Heart left ventricle (tissue), 16 donors: ENCODE measurements around the gene AEBP1. TPM values are rescaled to one million over a fixed set of nuclear protein-coding genes. Genes with fewer than 3 reads are reported as not detected.

Experiments
- ATAC-seq, 4 donors: fragments of 200-7000 bp; cut with Tn5 transposase; one replicate each; pipeline ENCODE4 v1.9.1; 2020 to 2022; ENCODE audit warnings: moderate library complexity in 4 of 4, mild to moderate bottlenecking in 3 of 4, moderate number of reproducible peaks in 1 of 4
- DNase-seq, 5 donors: peaks; one replicate each; pipeline ENCODE4 v3.0.0-alpha.2; 2020
- H3K27ac ChIP-seq, 12 donors: fragments of 200-600 bp; sonication (generic) in 4 of 12; one replicate each; pipeline versions ENCODE4 v1.5.0 to v1.8.0; 2016 to 2022; ENCODE audit warnings: mild to moderate bottlenecking in 2 of 12
- H3K27me3 ChIP-seq, 9 donors: fragments of 200-600 bp; sonication (generic) in 2 of 9; one replicate each; pipeline versions ENCODE4 v1.5.1 to v1.8.0; 2016 to 2022; ENCODE audit warnings: mild to moderate bottlenecking in 3 of 9
- H3K36me3 ChIP-seq, 9 donors: fragments of 200-600 bp; sonication (generic) in 2 of 9; one replicate each; pipeline versions ENCODE4 v1.5.0 to v1.8.0; 2018 to 2022; ENCODE audit warnings: mild to moderate bottlenecking in 2 of 9
- H3K4me1 ChIP-seq, 12 donors: fragments of 200-600 bp; sonication (generic) in 4 of 12; one replicate each; pipeline versions ENCODE4 v1.5.0 to v1.8.0; 2016 to 2022; ENCODE audit warnings: mild to moderate bottlenecking in 3 of 12
- H3K4me3 ChIP-seq, 12 donors: fragments of 200-600 bp; sonication (generic) in 4 of 12; one replicate each; pipeline versions ENCODE4 v1.5.0 to v1.8.0; 2017 to 2022; ENCODE audit warnings: mild to moderate bottlenecking in 9 of 12, moderate library complexity in 4 of 12
- H3K9me3 ChIP-seq, 12 donors: fragments of 200-600 bp; sonication (generic) in 4 of 12; one replicate each; pipeline versions ENCODE4 v1.5.0 to v1.8.0; 2016 to 2022; ENCODE audit warnings: mild to moderate bottlenecking in 1 of 12
- CTCF ChIP-seq, 12 donors: fragments of 200-600 bp; sonication (generic) in 4 of 12; IDR thresholded peaks; one replicate each; pipeline versions ENCODE4 v1.5.0 to v1.8.0; 2018 to 2022; ENCODE audit warnings: antibody characterized with exemption in 12 of 12, mild to moderate bottlenecking in 5 of 12
- POLR2A ChIP-seq, 2 donors: fragments of 450-650 bp; IDR thresholded peaks; one replicate each; pipeline ENCODE4 v1.6.1; 2017; ENCODE audit warnings: antibody characterized with exemption in 2 of 2, mild to moderate bottlenecking in 2 of 2, moderate library complexity in 2 of 2
- WGBS, 4 donors: extraction: QIAGEN DNeasy Blood & Tissue Kit in 2 of 4; methylation state at CpG; one replicate each; pipeline versions ENCODE4 v1.1.5 to v1.1.7; 2013 to 2018; 5-methylcytosine and 5-hydroxymethylcytosine counted together
- intact Hi-C, 10 donors: fragments of 100-400 bp; cut with DNase I; formaldehyde crosslinking; loops; one replicate each; pipeline versions ENCODE4 v1.11.1 to v1.14.2; 2022
- polyA plus RNA-seq, 2 donors: library from polyadenylated mRNA; stranded (reverse); fragments of 200-250 nt; gene quantifications; one replicate each; pipeline ENCODE4 v1.2.3, GENCODE V29; 2013
- total RNA-seq, 9 donors: library from RNA; depleted of rRNA in 2 of 9; stranded (reverse); fragments of >200 nt in 2 of 9; fragmentation: NEBNext Ultra II Directional in 3 of 9; extraction: Animal tissue kit (Norgen Biotek cat#: 25700) in 3 of 9; gene quantifications; one replicate each; pipeline versions ENCODE4 v1.1.0 to v1.2.4, GENCODE V29; 2016 to 2023
- donor health status: ischemic (EF 13 %, LVEDD 7.1; RV severe dilation, severe dysfunction).
- donor health status: healthy with polysubstance abuse.
- donor health status: DM: no; HTN: yes; CAD: no.
- donor health status: DM: no; HTN: no; CAD: no.
- donor health status: ischemic (EF 25% LVEDD 6.9; RV normal size, moderate dysfunction).
- donor health status: ischemic (EF 25% LVEDD 5.7; RV mildly dilated, moderate dysfunction).
- donor health status: healthy.
- donor health status: DM: yes; HTN: yes; CAD: no.
- donor health status: ischemic (EF 35%, LVEDD 5.7; RV mildly dilated, moderate dysfunction).
- donor health status: nonischemic (EF 11% LVEDD 7.7; RV severe dilation, severe dysfunction).
- donor health status: DM: yes; HTN: yes; CAD: no.
- donor health status: PGD.
- donor health status: ischemic (EF 29% LVEDD 5.4; RV normal size, mild dysfunction).
- donor health status: nonischemic (EF 23%, LVEDD 6.1; RV moderate dilation, normal function).

Gene AEBP1
- total and polyA plus RNA-seq, 11 donors, result 10.9 to 51.1 (median 23.2) TPM

- H3K9me3 ChIP-seq, result no peaks in the 10 kb centered on the region
- 88 to 94% (median 92%) methylated on average over 4 of the region's 4 CpGs for WGBS, 4 donors
- TF ChIP-seq POLR2A (IDR thresholded peaks at IDR 0.05) (no peak), CTCF (IDR thresholded peaks at IDR 0.05) (no peak)
- ATAC-seq (no peak), DNase-seq (peak in 1 of 5 donors; percentile 21)
- H3K4me3 ChIP-seq, result no peak overlapping the region
- peaks cover 0 to 22% (median 12%) of the 10 kb centered on the region in 12 donors for H3K4me1 ChIP-seq
- H3K27ac ChIP-seq, result no peak overlapping the region
- H3K36me3 ChIP-seq, result no peaks in the 10 kb centered on the region
- peaks cover 0 to 18% (median 0%) of the 10 kb centered on the region in 9 donors for H3K27me3 ChIP-seq
- intact Hi-C loops, result loop anchor here in 1 of 10 donors (5.0 kb wide), 1 partner anchor 50 kb away; no protein-coding TSS in a partner anchor
Measured at GRCh38 chr7:44142028-44142427, 37.9 kb downstream of the AEBP1 start.

- TF ChIP-seq CTCF (IDR thresholded peaks at IDR 0.05) (no peak), POLR2A (IDR thresholded peaks at IDR 0.05) (no peak)
- intact Hi-C loops, result loop anchor here in 1 of 10 donors (5.0 kb wide), 1 partner anchor 49 kb away; no protein-coding TSS in a partner anchor
- no peak overlapping the region for H3K27ac ChIP-seq
Measured at GRCh38 chr7:44143646-44144250, 39.6 kb downstream of the AEBP1 start.

GRCh38 chr7:44144426-44144967, 40.4 kb downstream of the AEBP1 start:
- Histone ChIP-seq H3K9me3 (no peaks in the 10 kb centered on the region), H3K4me1 (peaks cover 0 to 22% (median 12%) of the 10 kb centered on the region in 12 donors), H3K4me3 (no peak overlapping the region), H3K27ac (no peak overlapping the region), H3K27me3 (peaks cover 0 to 18% (median 0%) of the 10 kb centered on the region in 9 donors), H3K36me3 (no peaks in the 10 kb centered on the region)
- 84 to 93% (median 91%) methylated on average over 6 of the region's 6 CpGs for whole genome bisulfite sequencing, 4 donors
- TF ChIP-seq POLR2A (IDR thresholded peaks at IDR 0.05) (no peak), CTCF (IDR thresholded peaks at IDR 0.05) (no peak)
- intact Hi-C loops, result loop anchor here in 1 of 10 donors (5.0 kb wide), 1 partner anchor 48 kb away; no protein-coding TSS in a partner anchor
- DNase-seq (no peak), ATAC-seq (no peak)

More at GRCh38 chr7:44143646-44144250, 39.6 kb downstream of the AEBP1 start:
- DNase-seq (no peak), ATAC-seq (no peak)
- peaks cover 0 to 18% (median 0%) of the 10 kb centered on the region in 9 donors for H3K27me3 ChIP-seq
- H3K4me1 ChIP-seq, result peaks cover 0 to 22% (median 12%) of the 10 kb centered on the region in 12 donors
- H3K9me3 ChIP-seq, result no peaks in the 10 kb centered on the region
- 63 to 83% (median 71%) methylated on average over 6 of the region's 6 CpGs for WGBS, 4 donors
- H3K4me3 ChIP-seq, result no peak overlapping the region
- no peaks in the 10 kb centered on the region for H3K36me3 ChIP-seq

GRCh38 chr7:44144968-44145478, 40.9 kb downstream of the AEBP1 start:
- no peak overlapping the region for H3K27ac ChIP-seq
- no peaks in the 10 kb centered on the region for H3K36me3 ChIP-seq
- ATAC-seq, result no peak
- no peak for DNase-seq
- H3K4me3 ChIP-seq, result peak overlapping the region in 10 of 12 donors; percentile 44 to 68 (median 54)
- H3K27me3 ChIP-seq, result peaks cover 0 to 18% (median 0%) of the 10 kb centered on the region in 9 donors
- no peak for TF ChIP-seq CTCF (IDR thresholded peaks at IDR 0.05)
- TF ChIP-seq POLR2A (IDR thresholded peaks at IDR 0.05), result no peak
- 71 to 78% (median 75%) methylated on average over 18 to 31 of the region's 31 CpGs for WGBS, 4 donors
- intact Hi-C loops, result loop anchor here in 2 of 10 donors (5.0 kb wide), 1 partner anchor 47 kb away; no protein-coding TSS in a partner anchor
- peaks cover 0 to 22% (median 12%) of the 10 kb centered on the region in 12 donors for H3K4me1 ChIP-seq
- no peaks in the 10 kb centered on the region for H3K9me3 ChIP-seq
